Fibroblast of skin of left biceps (primary cell): Measurements from ENCODE around the gene NCBP2L.
"Not testable (repeated sequence)": the region's sequence is repeated elsewhere in the genome, so short reads cannot be mapped to it uniquely, and the experiment has no call there.

Source experiments
- DNase-seq, 2 experiments: peaks; one replicate each; pipeline ENCODE4 v3.0.0-alpha.2; 2013; ENCODE audit warnings: low read depth in 2 of 2

NCBP2L gene

GRCh38 chrX:107810053-107810452 lies 32.5 kb downstream of the NCBP2L start:
- DNase-seq, result not testable (repeated sequence)

GRCh38 chrX:107818900-107819521 lies 41.5 kb downstream of the NCBP2L start:
- no peak for DNase-seq

GRCh38 chrX:107823042-107823441 lies 45.5 kb downstream of the NCBP2L start:
- DNase-seq, result no peak

GRCh38 chrX:107823456-107823855 lies 45.9 kb downstream of the NCBP2L start:
- peak; percentile 34 to 41 for DNase-seq

- DNase-seq, result no peak
These were observed 48.2 kb downstream of the NCBP2L start, which contains the start of gene MID2 for GRCh38 chrX:107825698-107826237. Gene MID2 (plus strand): TSS chrX:107825866. CDS start chrX:107826427, 561 bp downstream.

GRCh38 chrX:107826238-107827029 lies 48.9 kb downstream of the NCBP2L start:
- DNase-seq, result no peak

- DNase-seq, result no peak
These were observed 49.7 kb downstream of the NCBP2L start for GRCh38 chrX:107827030-107827831.

- no peak for DNase-seq
These were observed 50.3 kb downstream of the NCBP2L start for GRCh38 chrX:107827852-107828251.

GRCh38 chrX:107829878-107830277 lies 52.3 kb downstream of the NCBP2L start:
- no peak for DNase-seq

- no peak for DNase-seq
These were observed 53.7 kb downstream of the NCBP2L start for GRCh38 chrX:107831071-107831730.

GRCh38 chrX:107834275-107835201 lies 57.0 kb downstream of the NCBP2L start:
- DNase-seq, result no peak

GRCh38 chrX:107836958-107837357 lies 59.4 kb downstream of the NCBP2L start:
- no peak for DNase-seq

GRCh38 chrX:107840971-107841370 lies 63.4 kb downstream of the NCBP2L start:
- DNase-seq, result no peak

- no peak for DNase-seq
These were observed 65.3 kb downstream of the NCBP2L start for GRCh38 chrX:107842715-107843400.
